KMS-11 (cell line): ENCODE results near the gene ATP1A4.

Experiments
- H2AFZ ChIP-seq: fragments of 200-600 bp; sonication (generic); 2 replicates; pipeline ENCODE4 v1.6.1; 2016; ENCODE audit warnings: antibody characterized with exemption, mixed run types, low read depth
- H3K27ac ChIP-seq: fragments of 200-600 bp; sonication (generic); 2 replicates; pipeline ENCODE4 v1.6.1; 2016; ENCODE audit warnings: mild to moderate bottlenecking, mixed run types
- H3K27me3 ChIP-seq: fragments of 200-600 bp; sonication (generic); 2 replicates; pipeline ENCODE4 v1.6.1; 2017; ENCODE audit warnings: mild to moderate bottlenecking, low read depth, mixed run types, moderate library complexity; ENCODE audit not compliant: insufficient read depth
- H3K36me3 ChIP-seq: fragments of 200-600 bp; sonication (generic); 2 replicates; pipeline ENCODE4 v1.6.1; 2017; ENCODE audit warnings: mild to moderate bottlenecking, mixed run types; ENCODE audit not compliant: insufficient read depth
- H3K4me1 ChIP-seq: fragments of 200-600 bp; sonication (generic); 2 replicates; pipeline ENCODE4 v1.6.1; 2016; ENCODE audit warnings: mild to moderate bottlenecking, low read depth, mixed run types; ENCODE audit not compliant: poor library complexity, severe bottlenecking
- H3K4me2 ChIP-seq: fragments of 200-600 bp; sonication (generic); 2 replicates; pipeline ENCODE4 v1.7.0; 2016; ENCODE audit warnings: mild to moderate bottlenecking, mixed run types
- H3K4me3 ChIP-seq: fragments of 200-600 bp; sonication (generic); IDR thresholded peaks from 2 replicates; pipeline ENCODE4 v1.6.1; 2017; ENCODE audit warnings: low read depth, low read length, mixed read lengths; ENCODE audit not compliant: insufficient read depth
- H3K79me2 ChIP-seq: fragments of 200-600 bp; sonication (generic); 2 replicates; pipeline ENCODE4 v1.6.1; 2016; ENCODE audit warnings: low read depth, mixed run types; ENCODE audit not compliant: insufficient read depth
- H3K9ac ChIP-seq: fragments of 200-600 bp; sonication (generic); 2 replicates; pipeline ENCODE4 v1.6.1; 2016; ENCODE audit warnings: mild to moderate bottlenecking, mixed run types
- H4K20me1 ChIP-seq: fragments of 200-600 bp; sonication (generic); 2 replicates; pipeline ENCODE4 v1.6.1; 2016; ENCODE audit warnings: mild to moderate bottlenecking, mixed run types; ENCODE audit not compliant: insufficient read depth
- TF ChIP-seq, protein P1 (sequence below): fragments of 200-600 bp; sonication (generic); conservative IDR thresholded peaks from 2 replicates; pipeline ENCODE4 v1.6.1; 2017; ENCODE audit warnings: low read depth, mild to moderate bottlenecking, antibody characterized with exemption, low read length, moderate library complexity, mixed read lengths

Gene ATP1A4

DNA sequence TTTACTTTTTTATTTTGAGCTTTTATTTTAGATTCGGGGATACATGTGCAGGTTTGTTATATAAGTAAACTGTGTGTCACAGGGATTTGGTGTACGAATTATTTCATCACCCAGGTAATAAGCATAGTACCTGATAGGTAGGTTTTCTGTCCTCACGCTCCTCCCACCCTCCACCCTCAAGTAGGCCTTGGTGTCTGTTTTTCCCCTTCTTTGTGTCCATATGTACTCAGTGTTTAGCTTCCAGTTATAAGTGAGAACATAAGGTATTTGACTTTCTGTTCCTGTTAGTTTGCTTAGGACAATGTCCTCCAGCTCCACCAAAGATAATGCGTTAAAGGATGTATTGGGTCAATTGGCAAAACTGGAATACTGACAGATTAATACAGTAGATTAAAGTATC, 5.8 kb downstream of the ATP1A4 start:
- no peak overlapping the region for H3K4me2 ChIP-seq
- TF ChIP-seq, protein P1, sequence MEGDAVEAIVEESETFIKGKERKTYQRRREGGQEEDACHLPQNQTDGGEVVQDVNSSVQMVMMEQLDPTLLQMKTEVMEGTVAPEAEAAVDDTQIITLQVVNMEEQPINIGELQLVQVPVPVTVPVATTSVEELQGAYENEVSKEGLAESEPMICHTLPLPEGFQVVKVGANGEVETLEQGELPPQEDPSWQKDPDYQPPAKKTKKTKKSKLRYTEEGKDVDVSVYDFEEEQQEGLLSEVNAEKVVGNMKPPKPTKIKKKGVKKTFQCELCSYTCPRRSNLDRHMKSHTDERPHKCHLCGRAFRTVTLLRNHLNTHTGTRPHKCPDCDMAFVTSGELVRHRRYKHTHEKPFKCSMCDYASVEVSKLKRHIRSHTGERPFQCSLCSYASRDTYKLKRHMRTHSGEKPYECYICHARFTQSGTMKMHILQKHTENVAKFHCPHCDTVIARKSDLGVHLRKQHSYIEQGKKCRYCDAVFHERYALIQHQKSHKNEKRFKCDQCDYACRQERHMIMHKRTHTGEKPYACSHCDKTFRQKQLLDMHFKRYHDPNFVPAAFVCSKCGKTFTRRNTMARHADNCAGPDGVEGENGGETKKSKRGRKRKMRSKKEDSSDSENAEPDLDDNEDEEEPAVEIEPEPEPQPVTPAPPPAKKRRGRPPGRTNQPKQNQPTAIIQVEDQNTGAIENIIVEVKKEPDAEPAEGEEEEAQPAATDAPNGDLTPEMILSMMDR: no peak
- no peak overlapping the region for H3K9ac ChIP-seq
- no peak overlapping the region for H3K4me3 ChIP-seq
- no peaks in the 10 kb centered on the region for H4K20me1 ChIP-seq
- H3K79me2 ChIP-seq: no peaks in the 10 kb centered on the region
- H3K27me3 ChIP-seq: no peaks in the 10 kb centered on the region
- H2AFZ ChIP-seq: no peak overlapping the region
- H3K4me1 ChIP-seq: no peaks in the 10 kb centered on the region
- no peaks in the 10 kb centered on the region for H3K36me3 ChIP-seq
- H3K27ac ChIP-seq: no peak overlapping the region

DNA sequence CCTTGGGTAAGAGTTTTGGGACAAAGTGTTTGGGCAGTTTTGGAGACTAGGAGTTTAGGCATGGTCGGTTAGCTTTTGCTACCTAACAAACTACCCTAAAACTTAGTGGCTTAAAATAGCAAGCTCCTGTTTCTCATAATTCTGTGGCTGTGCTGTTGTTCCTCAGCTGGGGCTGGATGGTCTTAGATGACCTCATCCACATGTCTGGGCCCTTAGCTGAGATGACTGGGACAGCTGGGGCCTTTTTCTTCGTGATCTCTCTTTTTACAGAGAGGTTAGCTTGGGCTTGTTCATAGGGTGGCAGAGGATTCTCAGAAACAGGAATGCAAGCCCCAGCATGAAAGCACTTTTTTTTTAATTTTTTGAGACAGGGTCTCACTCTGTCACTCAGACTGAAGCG, 6.6 kb downstream of the ATP1A4 start:
- Histone ChIP-seq H3K36me3 (no peaks in the 10 kb centered on the region), H3K4me3 (no peak overlapping the region), H3K27ac (no peak overlapping the region), H2AFZ (no peak overlapping the region), H3K4me1 (no peaks in the 10 kb centered on the region), H3K9ac (no peak overlapping the region), H3K4me2 (no peak overlapping the region), H4K20me1 (no peaks in the 10 kb centered on the region), H3K79me2 (no peaks in the 10 kb centered on the region), H3K27me3 (no peaks in the 10 kb centered on the region)
- TF ChIP-seq, protein P1: no peak

DNA sequence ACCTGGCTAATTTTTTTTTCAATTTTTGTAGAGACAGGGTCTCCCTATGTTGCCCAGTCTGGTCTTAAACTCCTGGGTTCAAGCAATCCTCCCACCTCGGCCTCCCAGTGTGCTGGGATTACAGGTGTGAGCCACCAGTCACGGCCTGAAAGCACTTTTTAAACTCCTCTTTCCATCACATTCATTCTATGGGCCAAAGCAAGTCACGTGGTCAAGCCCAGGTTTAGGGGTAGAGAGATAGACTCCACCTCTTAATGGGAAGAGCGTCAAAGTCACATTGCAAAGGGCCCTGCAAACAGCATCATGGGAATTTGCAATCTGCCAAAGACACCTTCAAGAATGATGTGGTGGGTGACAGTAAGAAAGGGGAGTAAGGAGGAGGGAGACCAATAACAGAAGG, 7.1 kb downstream of the ATP1A4 start:
- Histone ChIP-seq H3K4me2 (no peak overlapping the region), H3K36me3 (no peaks in the 10 kb centered on the region), H4K20me1 (no peaks in the 10 kb centered on the region), H3K79me2 (no peaks in the 10 kb centered on the region), H3K4me1 (no peaks in the 10 kb centered on the region), H3K9ac (no peak overlapping the region), H3K27me3 (no peaks in the 10 kb centered on the region), H3K4me3 (no peak overlapping the region), H2AFZ (no peak overlapping the region), H3K27ac (no peak overlapping the region)
- TF ChIP-seq, protein P1: no peak

DNA sequence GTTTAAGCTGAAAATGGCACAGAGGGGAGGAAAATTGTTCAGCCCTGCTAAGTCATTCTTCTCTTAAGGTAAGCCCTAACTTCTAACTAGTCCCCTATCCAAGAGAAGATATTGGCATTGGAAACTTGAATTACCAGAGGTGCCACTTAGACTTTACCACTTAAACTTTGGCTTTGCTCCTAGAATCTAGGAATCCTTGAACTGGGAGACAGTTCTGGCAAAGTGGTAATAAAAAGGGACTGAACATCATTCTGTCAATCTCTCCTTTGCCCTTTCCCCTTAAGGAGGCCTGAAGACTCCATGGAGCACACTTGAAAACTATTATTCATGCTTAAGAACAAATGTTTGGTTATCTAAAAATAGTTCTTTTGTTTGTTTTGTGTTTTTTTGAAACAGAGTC, 8.4 kb downstream of the ATP1A4 start:
- Histone ChIP-seq H3K4me3 (no peak overlapping the region), H3K9ac (no peak overlapping the region), H3K79me2 (no peaks in the 10 kb centered on the region), H2AFZ (no peak overlapping the region), H4K20me1 (no peaks in the 10 kb centered on the region), H3K36me3 (no peaks in the 10 kb centered on the region), H3K27ac (no peak overlapping the region), H3K4me2 (no peak overlapping the region), H3K4me1 (no peaks in the 10 kb centered on the region), H3K27me3 (no peaks in the 10 kb centered on the region)
- TF ChIP-seq, protein P1: no peak
